GM12873 (cell line): ENCODE data around the gene RBP7.

ENCODE experiments used
- TF ChIP-seq, protein P1 (sequence below): IDR thresholded peaks from 2 replicates; pipeline ENCODE4 v1.5.1; 2012; ENCODE audit warnings: low read depth, mild to moderate bottlenecking, moderate library complexity, low read length, control low read depth; ENCODE audit not compliant: insufficient read depth; ENCODE audit errors: missing control alignments

The RBP7 gene

DNA sequence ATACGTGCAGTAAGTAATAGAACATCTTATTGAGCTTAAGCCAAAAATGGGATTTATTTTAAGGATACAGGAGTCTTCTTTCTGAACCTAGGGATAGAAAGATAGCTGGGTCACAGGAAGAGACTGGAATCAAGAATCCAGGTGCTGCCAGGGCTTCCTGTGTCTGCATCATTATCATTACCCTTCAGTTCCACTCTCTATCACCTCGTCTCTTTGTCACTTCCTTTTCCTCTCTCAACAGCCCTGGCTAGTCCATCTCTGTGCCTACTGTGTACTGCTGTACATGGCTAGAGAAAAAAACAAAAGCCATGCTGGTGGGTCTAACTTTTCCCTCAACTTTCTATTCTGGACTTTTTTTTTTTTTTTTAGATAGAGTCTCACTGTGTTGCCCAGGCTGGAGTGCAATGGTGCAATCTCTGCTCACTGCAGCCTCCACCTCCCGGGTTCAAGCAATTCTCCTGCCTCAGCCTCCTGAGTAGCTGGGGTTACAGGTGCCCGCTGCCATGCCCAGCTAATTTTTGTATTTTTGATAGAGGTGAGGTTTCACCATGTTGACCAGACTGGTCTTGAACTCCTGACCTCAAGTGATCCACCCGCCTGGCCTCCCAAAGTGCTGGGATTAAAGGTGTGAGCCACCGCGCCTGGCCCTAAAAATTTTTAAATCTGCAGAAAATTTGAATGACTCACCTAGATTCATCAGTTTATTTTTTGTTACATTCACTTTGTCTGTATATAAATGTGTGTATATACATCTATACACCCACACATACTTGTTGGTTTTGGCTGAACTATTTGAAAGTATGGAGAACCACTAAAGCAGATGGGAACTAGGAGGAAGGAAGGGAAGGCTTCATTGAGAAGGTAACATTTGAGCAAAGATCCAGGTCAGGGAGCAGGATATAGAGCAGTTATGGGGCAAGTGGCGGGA is 67.7 kb downstream of the RBP7 start:
- TF ChIP-seq, protein P1, sequence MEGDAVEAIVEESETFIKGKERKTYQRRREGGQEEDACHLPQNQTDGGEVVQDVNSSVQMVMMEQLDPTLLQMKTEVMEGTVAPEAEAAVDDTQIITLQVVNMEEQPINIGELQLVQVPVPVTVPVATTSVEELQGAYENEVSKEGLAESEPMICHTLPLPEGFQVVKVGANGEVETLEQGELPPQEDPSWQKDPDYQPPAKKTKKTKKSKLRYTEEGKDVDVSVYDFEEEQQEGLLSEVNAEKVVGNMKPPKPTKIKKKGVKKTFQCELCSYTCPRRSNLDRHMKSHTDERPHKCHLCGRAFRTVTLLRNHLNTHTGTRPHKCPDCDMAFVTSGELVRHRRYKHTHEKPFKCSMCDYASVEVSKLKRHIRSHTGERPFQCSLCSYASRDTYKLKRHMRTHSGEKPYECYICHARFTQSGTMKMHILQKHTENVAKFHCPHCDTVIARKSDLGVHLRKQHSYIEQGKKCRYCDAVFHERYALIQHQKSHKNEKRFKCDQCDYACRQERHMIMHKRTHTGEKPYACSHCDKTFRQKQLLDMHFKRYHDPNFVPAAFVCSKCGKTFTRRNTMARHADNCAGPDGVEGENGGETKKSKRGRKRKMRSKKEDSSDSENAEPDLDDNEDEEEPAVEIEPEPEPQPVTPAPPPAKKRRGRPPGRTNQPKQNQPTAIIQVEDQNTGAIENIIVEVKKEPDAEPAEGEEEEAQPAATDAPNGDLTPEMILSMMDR, result no peak

DNA sequence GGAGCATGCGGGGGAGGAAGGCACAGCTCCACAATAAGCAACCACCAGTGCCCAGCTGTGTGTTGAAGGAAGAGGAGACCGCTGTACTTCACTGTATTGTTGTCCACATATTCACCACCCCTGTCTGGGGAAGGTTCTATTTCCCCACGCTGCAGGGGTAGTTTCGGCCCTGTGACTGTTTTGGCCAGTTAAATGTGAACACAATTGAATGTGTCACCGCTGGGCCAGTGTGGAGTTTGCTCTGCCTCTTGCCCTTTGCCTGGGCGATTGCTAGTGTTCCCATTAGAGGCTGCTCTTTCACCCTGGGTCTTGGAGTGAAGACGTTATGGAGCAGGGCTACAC is 68.3 kb downstream of the RBP7 start:
- TF ChIP-seq, protein P1, result no peak
